Measurements from ENCODE around the gene TMEM247.
"Not testable (repeated sequence)": the region's sequence is repeated elsewhere in the genome, so short reads cannot be mapped to it uniquely, and the experiment has no call there.

Gene TMEM247

GRCh38 chr2:46459694-46460093 lies 19.7 kb upstream of the TMEM247 start:
- FAIRE-seq: no peak

DNA sequence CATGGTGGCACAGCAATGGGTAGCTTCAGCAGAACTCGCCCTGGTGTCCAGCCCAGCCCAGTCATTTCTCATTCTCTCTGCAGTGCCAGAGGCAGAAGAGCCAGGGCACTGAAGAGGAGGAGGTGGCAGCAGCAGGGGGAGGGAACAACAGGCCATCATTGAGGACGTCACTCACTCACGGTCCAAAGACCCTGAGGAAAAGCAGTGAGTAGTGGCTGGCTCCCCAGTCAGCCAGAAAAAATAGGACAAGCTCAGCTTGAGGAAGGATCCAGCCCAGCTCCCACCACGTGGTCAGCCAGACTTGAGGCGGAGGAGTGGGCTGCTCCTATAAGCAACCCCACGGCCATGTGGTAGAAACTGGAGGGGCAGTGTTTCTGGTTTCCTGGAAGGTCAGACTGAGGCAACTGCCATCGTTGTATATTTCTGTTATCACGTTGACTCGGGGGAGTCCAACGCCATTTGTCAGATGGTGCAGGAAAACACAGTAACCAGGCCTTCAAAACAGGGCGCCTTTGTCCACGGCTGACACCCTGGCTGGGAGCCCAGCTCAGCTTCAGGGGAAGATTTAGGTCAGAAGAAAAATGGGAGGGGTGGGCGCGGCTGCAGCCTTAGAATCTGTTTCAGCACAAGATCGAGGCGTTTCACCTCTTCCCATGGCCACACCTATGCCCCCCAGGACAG lies 19.0 kb upstream of the TMEM247 start:
- no peak for FAIRE-seq

DNA sequence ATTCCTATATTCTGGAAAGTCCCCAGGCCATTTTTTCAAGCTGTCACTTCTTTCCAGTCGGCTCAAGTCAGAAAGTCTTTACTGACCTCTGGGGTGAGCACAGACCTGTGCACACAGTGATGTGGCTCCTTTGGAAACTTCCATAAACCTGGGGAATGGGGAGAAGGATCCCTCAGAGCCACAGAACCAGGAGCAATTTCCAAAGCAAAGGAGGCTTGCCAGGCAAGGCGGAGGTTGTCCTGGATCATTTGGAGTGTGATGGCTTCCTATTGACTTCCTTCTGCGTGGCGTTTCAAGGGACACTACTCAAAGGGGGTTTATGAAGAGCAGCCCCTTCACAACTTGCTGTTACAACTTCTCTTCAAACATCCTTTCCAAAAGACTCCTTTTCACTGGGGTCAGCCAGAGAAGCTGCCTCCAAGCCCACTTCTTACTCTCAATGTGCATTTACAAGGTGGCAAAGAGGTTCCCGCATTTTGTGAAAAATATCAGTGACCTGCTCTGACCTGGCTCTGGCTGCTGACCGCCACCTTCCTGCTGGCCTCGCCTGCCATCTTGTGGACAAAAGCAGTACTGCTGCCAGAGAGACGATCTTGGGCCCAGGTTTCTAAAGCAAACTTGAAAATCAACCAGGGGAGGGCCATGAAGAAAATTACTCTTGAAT lies 18.2 kb upstream of the TMEM247 start:
- no peak for FAIRE-seq

- no peak for FAIRE-seq
Measured at GRCh38 chr2:46461709-46462171, 17.6 kb upstream of the TMEM247 start.

DNA sequence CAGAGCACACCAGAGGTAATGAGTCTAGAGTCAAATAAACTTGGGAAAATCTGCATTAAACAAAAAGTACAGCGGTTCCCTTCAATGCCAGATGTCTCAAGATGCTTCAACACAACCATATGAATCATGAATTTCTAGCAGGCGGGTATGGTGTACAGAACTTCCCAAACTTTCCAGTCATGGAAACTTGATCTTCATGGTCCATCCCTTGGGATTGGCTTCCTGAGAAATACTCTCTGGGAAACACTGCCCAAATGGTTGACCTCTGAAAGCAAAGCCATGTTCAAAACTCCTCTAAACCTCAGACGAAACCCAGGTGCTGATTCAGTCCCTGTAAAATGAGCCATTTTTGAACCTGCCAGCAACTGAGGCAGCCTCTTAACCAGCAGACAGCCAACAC lies 16.4 kb upstream of the TMEM247 start:
- no peak for FAIRE-seq

DNA sequence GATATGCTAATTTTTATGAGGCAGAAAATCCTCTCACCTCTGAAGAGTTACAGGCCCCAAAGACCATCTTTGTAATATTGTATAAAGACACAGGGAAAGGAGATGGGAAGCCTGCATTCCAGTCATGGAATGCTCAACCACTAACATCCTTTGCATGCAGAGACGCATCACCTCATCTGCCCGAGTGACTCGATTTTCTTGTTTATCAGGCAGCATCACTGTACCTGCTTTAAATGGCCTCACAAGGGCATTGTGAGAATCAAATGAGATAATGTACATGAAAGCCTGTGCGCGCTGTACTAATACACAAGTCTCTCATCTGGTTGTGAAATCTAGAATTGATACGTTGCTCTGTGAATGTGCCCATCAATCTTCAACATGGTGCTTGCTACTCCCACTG lies 10.2 kb upstream of the TMEM247 start:
- no peak for FAIRE-seq

- no peak for FAIRE-seq
Measured at GRCh38 chr2:46469700-46470099, 9.7 kb upstream of the TMEM247 start.

- FAIRE-seq: no peak
Measured at GRCh38 chr2:46470114-46470628, 9.2 kb upstream of the TMEM247 start.

DNA sequence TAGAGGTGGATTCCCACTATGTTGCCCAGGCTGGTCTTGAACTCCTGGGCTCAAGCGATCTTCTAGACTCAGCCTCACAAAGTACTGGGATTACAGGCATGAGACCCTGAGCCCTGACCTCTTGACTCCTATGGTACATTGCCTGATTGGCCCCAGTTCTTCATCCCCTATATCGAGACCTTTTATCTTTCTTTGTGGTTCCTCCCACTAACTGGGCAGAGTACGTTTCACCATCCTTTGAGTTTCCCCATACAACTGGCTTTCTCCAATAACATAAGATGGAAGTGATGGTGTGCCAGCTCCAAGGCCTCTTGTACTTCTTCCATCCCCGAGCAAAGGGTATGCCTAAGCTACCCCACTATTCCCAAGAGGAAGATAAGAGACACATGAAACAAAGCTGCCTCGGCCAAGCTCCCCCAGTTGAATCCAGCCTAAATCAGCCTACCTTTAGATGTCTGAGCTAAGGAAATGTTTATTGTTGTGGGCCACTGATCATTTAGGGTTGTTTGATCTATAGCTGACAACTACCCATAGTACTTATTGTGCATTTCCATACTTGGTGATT lies 8.3 kb upstream of the TMEM247 start:
- no peak for FAIRE-seq

DNA sequence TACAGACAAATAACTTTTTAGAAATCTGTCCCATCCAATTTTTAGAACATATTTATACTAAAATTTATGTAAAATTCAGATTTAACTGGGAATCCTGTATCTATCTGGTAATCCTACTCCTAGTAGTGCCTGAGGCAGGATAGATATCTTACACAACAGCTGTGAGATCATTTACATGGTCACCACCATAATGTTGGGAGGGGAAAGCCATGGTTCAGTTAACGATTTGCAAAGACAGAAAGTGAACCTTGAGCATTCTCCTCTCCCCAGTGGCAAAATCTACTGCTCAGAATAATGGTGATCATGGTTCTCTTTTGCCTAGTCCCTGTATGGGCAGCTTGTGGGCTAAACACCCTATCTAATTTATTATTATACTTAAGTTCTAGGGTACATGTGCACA lies 7.7 kb upstream of the TMEM247 start:
- no peak for FAIRE-seq

DNA sequence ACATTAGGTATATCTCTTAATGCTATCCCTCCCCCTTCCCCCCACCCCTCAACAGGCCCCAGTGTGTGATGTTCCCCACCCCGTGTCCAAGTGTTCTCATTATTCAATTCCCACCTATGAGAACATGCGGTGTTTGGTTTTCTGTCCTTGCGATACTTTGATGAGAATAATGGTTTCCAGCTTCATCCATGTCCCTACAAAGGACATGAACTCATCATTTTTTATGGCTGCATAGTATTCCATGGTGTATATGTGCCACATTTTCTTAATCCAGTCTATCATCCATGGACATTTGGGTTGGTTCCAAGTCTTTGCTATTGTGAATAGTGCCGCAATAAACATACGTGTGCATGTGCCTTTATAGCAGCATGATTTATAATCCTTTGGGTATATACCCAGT lies 7.2 kb upstream of the TMEM247 start:
- not testable (repeated sequence) for FAIRE-seq

GRCh38 chr2:46477462-46477861 lies 1.9 kb upstream of the TMEM247 start:
- FAIRE-seq: not testable (repeated sequence)

GRCh38 chr2:46477925-46478324 lies 1.4 kb upstream of the TMEM247 start:
- no peak for FAIRE-seq

GRCh38 chr2:46480562-46480961 lies 1.2 kb downstream of the TMEM247 start:
- FAIRE-seq: no peak

DNA sequence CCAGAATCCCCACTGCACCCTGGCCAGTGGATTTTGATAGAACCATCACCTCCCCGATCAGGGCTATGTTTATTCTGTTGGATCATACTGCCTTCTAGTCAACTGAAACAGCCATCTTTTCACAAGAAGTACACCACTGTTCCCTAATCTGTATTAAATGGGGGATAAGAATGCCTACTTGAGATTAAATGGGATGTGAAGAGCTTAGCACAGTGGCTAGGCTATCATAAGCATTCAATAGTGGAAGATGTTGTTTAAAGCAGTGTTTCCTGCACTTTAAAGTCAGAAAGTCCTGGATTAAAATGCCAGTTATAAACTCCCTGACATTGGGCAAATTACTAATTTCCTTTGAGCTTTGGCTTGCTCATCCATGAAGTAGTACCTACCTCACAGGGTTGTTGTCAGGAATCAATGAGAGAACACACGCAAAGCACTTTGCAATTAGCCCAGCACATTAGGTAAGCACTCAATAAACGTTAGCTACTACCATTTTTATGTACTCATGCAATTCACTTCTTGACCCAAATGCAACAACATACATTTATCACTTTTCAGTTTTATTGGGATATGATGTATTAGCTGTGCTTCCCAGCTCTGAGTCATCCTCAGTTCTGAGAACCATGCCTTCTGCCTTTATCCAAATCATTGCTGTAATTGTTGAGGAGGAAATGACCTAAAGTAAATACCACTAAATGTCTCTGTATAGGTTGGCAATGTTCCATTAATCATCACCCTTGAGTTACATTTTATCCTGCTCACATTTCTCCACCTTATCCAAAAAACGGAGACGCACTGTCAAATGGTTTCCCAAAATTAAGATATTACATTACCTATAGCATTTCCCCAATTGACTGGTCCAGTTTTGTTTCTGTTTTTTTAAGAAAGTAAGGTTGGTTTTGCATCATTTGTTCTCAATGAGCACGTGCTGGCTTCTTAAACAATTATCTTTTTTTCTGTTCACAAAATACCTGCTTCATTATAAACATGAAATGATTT lies 2.1 kb downstream of the TMEM247 start:
- peak; percentile 96 for FAIRE-seq

DNA sequence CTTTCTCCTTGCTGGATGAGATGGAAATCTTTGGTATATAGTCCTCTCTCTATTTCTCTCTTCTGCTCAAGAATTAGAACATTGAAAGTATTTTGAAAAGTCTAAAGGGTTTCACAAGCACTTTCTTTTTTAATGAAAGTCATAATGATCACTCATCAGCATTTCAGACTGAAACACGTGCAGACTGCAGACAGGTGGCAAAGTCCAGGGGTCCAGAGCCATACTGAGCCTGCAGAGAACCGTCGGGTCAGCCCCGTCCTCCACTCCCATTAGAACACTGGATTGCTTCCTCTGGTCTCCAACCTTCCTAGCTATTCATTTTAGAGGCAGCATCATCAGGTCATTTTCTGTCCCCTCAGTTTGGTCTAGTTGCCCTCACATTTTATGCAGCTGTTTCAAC lies 3.1 kb downstream of the TMEM247 start:
- FAIRE-seq: no peak

DNA sequence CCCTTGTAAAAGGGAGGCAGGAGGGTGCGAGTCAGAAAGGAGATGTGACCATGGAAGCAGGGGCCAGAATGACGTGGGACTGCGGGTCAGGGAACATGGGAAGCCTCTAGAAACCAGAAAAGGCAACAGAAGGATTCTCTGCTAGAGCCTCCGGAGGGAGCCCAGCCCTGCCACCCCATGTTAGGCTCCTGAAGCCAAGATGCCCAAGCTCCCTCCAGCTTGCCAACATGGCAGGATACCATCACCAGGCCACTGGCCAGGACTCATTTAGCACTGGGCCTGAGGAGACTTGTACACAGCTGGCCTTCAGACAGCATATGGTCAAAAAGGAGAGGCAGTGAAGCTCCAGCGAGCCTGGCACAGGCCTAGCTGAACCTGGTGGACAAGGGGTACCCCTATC lies 5.6 kb downstream of the TMEM247 start:
- no peak for FAIRE-seq

DNA sequence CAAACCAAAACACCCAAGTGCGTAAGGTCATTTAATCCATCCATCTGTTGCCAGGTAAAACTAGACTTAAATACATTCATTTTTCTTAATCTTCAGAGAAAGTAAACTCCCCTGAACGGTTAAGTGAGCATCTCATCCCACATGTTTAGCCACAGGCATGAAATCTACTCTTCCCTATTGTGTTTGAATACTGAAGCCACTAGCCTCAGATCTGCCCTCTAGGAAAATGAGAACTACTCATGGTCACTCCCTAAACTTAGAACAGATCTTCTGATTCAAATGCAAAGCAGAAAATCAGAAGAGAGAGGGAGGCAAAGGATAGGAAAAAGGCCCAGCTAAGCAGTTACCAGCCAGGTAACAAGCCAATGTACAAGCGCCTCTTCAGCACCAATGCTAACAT lies 7.1 kb downstream of the TMEM247 start:
- no peak for FAIRE-seq

- no peak for FAIRE-seq
Measured at GRCh38 chr2:46487667-46488335, 8.4 kb downstream of the TMEM247 start.

- no peak for FAIRE-seq
Measured at GRCh38 chr2:46488389-46488788, 9.0 kb downstream of the TMEM247 start.

DNA sequence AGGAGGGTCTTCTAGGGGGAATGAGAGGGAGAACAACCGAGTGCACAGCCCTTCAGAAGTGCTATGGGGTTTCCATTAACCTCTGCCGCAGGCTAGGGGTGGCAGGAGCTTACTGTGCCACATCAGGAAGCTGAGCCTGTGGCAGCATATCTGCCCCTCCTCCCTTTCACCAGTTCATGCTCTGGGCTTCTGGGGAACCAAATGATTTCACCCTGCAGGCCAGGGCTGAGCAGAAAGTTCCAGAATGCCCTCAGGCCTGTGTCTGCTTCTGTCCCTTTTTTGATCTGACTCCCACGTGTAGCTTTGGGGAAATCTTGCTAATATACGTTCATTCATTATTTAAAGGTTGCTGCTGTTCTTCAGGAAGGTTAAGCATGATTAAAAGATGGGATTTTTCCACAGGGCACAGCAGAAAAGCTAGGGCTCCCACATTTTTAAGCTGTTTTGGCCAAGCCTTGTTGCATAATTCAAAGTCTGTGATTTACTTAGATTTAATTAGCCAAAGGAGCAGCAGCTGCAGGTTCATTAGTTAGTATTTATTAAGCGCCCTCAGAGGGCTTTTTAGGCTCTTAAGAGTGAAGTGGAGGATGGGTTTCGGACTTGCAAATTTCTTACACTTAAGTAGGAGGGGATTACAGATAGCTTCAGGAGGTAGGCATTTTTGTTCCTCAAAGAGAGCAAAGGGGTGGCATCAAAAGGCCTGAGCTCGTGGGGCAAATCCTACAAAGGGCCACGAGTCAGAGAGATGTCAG lies 10.2 kb downstream of the TMEM247 start:
- FAIRE-seq: no peak

All from islet of Langerhans (tissue), 1 donor.